Choroid plexus epithelial cell (primary cell): ENCODE data around the gene POGLUT3.

Source experiments
- DNase-seq: peaks from one replicate; pipeline ENCODE4 v3.0.0-alpha.2; 2010; ENCODE audit warnings: low read depth
- H3K4me3 ChIP-seq: 2 replicates; pipeline ENCODE4 v1.5.1; 2011; ENCODE audit warnings: low read depth, mild to moderate bottlenecking, control low read depth, low read length, moderate library complexity
- TF ChIP-seq, protein P1 (sequence below): conservative IDR thresholded peaks from 2 replicates; pipeline ENCODE4 v1.5.1; 2011; ENCODE audit warnings: low read depth, mild to moderate bottlenecking, control low read depth, inconsistent platforms, low read length, moderate library complexity

POGLUT3 gene

DNA sequence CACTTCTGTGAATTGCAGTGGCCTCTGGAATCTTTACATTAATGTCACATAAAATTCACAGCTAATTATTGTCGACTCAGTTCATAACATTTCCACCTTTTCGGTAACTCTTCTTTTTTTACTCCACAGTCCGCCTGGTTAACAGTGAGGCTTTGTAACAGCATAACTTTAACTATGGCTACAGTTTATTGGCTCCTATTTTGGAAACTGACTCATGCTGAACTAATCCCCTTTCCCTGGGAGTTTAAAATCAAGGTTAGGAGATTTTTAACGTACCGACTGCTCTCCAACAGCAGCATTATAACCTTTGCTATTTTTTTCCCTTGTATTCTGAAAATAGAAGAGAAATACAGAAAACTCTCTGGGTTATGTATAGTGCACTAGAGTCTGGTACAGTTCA, 3.2 kb upstream of the POGLUT3 start:
- no peak for DNase-seq
- TF ChIP-seq, protein P1, sequence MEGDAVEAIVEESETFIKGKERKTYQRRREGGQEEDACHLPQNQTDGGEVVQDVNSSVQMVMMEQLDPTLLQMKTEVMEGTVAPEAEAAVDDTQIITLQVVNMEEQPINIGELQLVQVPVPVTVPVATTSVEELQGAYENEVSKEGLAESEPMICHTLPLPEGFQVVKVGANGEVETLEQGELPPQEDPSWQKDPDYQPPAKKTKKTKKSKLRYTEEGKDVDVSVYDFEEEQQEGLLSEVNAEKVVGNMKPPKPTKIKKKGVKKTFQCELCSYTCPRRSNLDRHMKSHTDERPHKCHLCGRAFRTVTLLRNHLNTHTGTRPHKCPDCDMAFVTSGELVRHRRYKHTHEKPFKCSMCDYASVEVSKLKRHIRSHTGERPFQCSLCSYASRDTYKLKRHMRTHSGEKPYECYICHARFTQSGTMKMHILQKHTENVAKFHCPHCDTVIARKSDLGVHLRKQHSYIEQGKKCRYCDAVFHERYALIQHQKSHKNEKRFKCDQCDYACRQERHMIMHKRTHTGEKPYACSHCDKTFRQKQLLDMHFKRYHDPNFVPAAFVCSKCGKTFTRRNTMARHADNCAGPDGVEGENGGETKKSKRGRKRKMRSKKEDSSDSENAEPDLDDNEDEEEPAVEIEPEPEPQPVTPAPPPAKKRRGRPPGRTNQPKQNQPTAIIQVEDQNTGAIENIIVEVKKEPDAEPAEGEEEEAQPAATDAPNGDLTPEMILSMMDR, result no peak
- no peak overlapping the region for H3K4me3 ChIP-seq

DNA sequence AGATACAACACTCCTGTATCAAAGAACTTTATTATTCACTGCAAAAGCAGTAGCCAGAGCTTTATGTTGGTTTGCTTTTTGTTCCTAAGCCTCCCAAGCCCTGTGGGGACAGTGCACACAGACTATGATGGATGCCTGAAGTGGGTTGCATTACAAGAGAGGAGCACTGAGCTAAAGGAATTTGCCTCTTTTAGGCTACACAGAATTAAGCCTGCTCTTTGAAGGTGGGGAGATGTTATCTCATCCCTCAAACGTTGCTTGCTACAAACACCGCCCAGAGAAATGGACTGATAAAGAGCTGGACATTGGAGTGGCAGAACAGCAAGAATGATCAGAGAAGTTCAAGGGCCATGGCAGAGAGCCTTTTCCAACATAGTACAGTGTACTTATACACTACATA, 2.5 kb upstream of the POGLUT3 start:
- TF ChIP-seq, protein P1, result no peak
- H3K4me3 ChIP-seq, result no peak overlapping the region
- DNase-seq, result no peak

DNA sequence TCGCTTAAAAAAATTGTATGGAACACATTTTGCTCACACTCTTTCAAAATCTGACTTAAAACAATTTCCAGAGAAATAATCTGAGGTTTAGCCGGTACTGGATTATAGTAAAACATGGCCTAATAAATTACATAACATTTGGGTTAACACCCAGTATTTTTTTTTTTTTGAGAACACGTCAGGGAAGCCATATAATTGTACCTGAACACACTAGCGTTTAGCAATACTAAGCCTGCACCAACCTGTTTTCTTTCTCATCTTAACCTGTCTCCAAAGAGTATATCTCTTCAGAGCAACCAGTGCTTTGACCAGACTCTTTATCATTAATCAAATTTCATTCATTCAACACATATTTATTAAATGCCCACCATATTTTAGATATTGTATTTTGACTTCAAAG, 2.0 kb upstream of the POGLUT3 start:
- TF ChIP-seq, protein P1, result no peak
- DNase-seq, result no peak
- H3K4me3 ChIP-seq, result no peak overlapping the region

DNA sequence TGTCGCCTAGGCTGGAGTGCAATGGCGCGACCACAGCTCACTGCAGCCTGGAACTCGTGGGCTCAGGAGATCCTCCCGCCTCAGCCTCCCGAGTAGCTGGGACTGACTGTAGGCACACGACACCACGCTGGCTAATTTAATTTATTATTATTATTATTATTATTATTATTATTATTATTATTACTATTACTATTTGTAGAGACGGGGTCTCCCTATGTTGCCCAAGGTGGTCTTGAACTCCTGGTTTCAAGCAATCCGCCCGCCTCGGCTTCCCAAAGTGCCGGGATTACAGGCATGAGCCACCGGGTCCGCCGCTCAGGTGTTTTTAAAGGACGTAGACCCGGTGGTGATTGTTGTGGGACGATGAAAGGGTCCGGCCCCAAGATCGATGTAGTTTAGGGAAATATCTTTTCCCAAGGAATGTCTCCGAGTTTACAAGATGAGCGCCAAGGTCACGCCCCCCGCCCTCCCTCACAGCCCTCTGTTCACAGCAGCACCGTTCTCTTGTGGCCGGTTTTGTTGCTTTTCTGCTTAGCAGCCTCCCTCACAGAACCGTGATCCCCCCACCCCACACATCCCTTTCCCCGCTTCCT, 728 bp upstream of the POGLUT3 start:
- DNase-seq, result no peak
- peak overlapping the region; percentile 70 for H3K4me3 ChIP-seq
- TF ChIP-seq, protein P1, result no peak

DNA sequence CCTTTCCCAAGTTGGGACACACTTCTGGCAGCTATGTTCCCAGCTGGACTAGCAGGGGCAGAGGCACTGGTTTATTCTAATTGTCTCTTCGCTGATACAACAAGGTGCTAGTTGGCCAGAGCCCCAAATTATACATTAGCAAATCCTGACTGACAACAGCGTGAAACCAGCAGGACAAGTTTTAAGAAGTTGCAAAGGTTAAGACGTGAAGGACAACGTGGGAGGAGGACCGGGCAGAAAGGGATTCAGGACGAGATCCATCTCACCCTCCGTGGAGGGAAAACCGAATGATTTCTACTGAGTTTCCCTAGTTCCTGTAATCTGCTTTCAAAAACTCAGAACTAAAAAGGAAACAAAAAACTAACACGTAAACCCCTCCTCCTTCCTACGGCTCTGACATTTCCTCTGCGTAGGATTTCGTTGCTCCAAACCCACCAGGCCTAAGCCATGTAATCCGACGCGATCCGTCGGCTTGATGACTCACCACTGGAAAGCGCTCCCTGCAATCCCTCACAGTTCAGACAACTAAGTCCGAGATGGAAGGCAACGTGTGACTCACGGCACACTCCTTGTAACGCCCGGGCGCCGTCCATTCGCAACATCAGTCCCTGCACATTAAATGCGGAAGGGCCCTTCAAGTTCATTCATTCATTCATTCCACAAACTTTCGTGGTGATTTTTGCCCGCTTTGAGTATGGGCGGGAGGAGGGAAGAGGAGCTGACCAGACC, 703 bp downstream of the POGLUT3 start:
- peak overlapping the region; percentile 70 for H3K4me3 ChIP-seq
- TF ChIP-seq, protein P1, result no peak

DNA sequence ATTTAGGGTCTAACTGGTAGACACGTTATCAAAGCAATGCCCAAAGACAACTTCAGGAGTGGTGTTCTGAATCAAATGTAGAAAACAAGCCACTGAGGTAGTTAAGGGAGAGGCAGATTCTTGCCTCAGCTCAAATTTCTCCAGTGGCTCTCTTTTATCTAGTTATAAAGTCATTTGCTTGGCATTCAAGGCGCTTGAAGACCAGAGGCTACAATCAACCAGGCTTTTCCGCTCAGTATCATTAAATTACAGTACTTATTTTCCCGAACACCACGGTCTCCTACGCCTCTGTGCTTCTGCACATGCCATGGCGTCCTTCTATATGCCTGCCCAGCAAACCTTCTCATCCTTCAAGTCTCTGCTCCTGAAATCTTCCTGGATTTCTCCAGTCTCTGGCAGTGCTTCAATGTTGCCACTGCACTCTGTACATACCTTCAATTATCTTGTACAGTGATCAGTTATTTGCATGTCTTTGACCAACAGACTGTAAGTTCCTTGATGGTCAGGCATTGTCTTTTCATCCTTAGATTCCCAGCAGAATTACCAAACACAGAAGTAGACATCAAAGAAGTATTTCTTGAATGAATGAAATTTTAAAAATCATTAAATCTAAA, 1.4 kb downstream of the POGLUT3 start:
- H3K4me3 ChIP-seq, result peak overlapping the region; percentile 70
- TF ChIP-seq, protein P1, result no peak

More for the DNA sequence above, 703 bp downstream of the POGLUT3 start:
- peak; percentile 99 for DNase-seq

More for the DNA sequence above, 1.4 kb downstream of the POGLUT3 start:
- peak; percentile 13 for DNase-seq
